ENCODE results near the gene PDE1C. TPM values are rescaled to one million over a fixed set of nuclear protein-coding genes. Genes with fewer than 3 reads are reported as not detected.

The PDE1C gene
- total RNA-seq, 1 donor from 2014 or later: 0.26 TPM

- Mint-ChIP-seq H3K4me1 (no peaks in the 10 kb centered on the region), H3K4me3 (no peak overlapping the region), H3K36me3 (ENCODE audit: low read depth) (peaks cover 4% of the 10 kb centered on the region), H3K27ac (ENCODE audit: unreplicated experiment) (no peak overlapping the region), H3K9me3 (peaks cover 14% of the 10 kb centered on the region), H3K27me3 (ENCODE audit: low read depth) (no peaks in the 10 kb centered on the region)
- DNase-seq (ENCODE audit: low read depth, low spot score): no peak
- TF ChIP-seq, protein P1, sequence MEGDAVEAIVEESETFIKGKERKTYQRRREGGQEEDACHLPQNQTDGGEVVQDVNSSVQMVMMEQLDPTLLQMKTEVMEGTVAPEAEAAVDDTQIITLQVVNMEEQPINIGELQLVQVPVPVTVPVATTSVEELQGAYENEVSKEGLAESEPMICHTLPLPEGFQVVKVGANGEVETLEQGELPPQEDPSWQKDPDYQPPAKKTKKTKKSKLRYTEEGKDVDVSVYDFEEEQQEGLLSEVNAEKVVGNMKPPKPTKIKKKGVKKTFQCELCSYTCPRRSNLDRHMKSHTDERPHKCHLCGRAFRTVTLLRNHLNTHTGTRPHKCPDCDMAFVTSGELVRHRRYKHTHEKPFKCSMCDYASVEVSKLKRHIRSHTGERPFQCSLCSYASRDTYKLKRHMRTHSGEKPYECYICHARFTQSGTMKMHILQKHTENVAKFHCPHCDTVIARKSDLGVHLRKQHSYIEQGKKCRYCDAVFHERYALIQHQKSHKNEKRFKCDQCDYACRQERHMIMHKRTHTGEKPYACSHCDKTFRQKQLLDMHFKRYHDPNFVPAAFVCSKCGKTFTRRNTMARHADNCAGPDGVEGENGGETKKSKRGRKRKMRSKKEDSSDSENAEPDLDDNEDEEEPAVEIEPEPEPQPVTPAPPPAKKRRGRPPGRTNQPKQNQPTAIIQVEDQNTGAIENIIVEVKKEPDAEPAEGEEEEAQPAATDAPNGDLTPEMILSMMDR (conservative IDR thresholded peaks at IDR 0.05): no peak
Measured at GRCh38 chr7:31885171-31885570, 185.0 kb downstream of the PDE1C start.

GRCh38 chr7:31883761-31884164 lies 186.4 kb downstream of the PDE1C start:
- Mint-ChIP-seq H3K27ac (ENCODE audit: unreplicated experiment) (no peak overlapping the region), H3K36me3 (ENCODE audit: low read depth) (peaks cover 4% of the 10 kb centered on the region), H3K27me3 (ENCODE audit: low read depth) (no peaks in the 10 kb centered on the region), H3K4me3 (no peak overlapping the region), H3K4me1 (no peaks in the 10 kb centered on the region), H3K9me3 (peaks cover 14% of the 10 kb centered on the region)
- TF ChIP-seq, protein P1 (conservative IDR thresholded peaks at IDR 0.05): no peak
- DNase-seq (ENCODE audit: low read depth, low spot score): no peak

DNA sequence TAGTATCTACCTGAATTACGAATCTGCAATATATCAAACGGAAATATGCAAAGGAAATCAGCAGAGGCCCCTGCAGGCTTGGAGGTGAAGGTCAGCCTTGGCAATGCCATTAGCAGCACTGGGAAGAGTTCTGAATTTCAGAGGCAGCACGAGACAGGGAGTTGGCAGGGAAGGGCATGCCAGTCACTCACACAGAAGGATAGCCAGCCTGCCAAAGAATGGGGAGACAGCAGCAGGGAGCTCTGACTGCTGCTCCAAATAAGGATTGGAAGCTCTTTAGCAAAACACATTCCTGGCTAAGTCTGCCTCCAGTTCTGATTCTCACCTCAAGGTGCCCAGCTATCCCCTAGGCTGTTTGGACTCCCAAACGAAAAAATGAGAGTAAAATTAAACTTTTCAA lies 188.0 kb downstream of the PDE1C start:
- Mint-ChIP-seq H3K9me3 (peaks cover 12% of the 10 kb centered on the region), H3K27ac (ENCODE audit: unreplicated experiment) (no peak overlapping the region), H3K36me3 (ENCODE audit: low read depth) (peaks cover 4% of the 10 kb centered on the region), H3K27me3 (ENCODE audit: low read depth) (no peaks in the 10 kb centered on the region), H3K4me1 (no peaks in the 10 kb centered on the region), H3K4me3 (no peak overlapping the region)
- no peak for DNase-seq (ENCODE audit: low read depth, low spot score)
- TF ChIP-seq, protein P1 (conservative IDR thresholded peaks at IDR 0.05): no peak

DNA sequence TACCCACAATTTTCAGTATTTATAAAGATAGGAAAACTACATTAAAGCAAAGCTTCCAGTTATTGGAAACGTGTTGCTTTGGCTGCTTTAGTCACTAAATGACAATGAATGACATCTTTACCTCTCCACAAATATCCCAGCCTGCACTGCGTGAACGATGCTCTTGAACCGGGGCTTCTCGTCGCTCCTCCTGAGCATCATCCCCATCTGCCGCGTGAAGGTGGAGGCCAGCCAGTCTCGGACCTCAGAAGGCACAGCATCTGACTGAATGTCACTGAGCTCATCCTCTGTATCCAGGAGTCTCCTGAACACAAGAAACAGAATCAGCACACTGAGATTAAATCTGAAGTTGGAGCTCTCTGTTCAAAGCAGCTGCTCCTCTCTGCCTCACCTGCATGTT lies 191.3 kb downstream of the PDE1C start:
- DNase-seq (ENCODE audit: low read depth, low spot score): no peak
- Mint-ChIP-seq H3K27ac (ENCODE audit: unreplicated experiment) (peak overlapping the region; percentile 64), H3K27me3 (ENCODE audit: low read depth) (no peaks in the 10 kb centered on the region), H3K36me3 (ENCODE audit: low read depth) (no peaks in the 10 kb centered on the region), H3K4me3 (no peak overlapping the region), H3K4me1 (no peaks in the 10 kb centered on the region), H3K9me3 (peaks cover 8% of the 10 kb centered on the region)
- TF ChIP-seq, protein P1 (conservative IDR thresholded peaks at IDR 0.05): no peak

DNA sequence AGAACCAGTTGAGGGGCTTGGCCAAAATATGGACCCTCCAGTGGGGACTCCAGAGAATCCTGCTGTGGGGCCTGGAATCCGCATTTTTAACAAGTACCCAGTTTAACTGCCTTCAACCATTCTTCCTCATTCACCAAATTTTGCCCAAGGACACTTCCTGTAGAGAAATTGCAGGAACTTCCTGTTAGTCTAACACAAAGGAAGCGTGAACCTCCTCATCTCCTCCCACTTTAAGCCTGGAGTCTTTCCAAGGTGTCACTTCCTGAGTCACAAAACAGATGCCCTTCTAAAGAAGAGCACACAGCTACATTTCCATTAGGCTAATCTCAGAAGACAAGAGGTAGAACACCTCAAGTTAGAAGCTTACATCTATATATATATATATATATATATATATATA lies 194.8 kb downstream of the PDE1C start:
- no peaks in the 10 kb centered on the region for H3K27me3 Mint-ChIP-seq (ENCODE audit: low read depth)
- H3K9me3 Mint-ChIP-seq: no peaks in the 10 kb centered on the region
- no peak for DNase-seq (ENCODE audit: low read depth, low spot score)
- H3K36me3 Mint-ChIP-seq (ENCODE audit: low read depth): no peaks in the 10 kb centered on the region
- no peak overlapping the region for H3K27ac Mint-ChIP-seq (ENCODE audit: unreplicated experiment)
- no peak overlapping the region for H3K4me3 Mint-ChIP-seq
- H3K4me1 Mint-ChIP-seq: no peaks in the 10 kb centered on the region
- TF ChIP-seq, protein P1 (conservative IDR thresholded peaks at IDR 0.05): no peak
